Activated CD8-positive, alpha-beta memory T cell treated with anti-CD3 and anti-CD28 coated beads for 1 hour (primary cell): ENCODE results near the gene LRRC14B.
A peak's percentile ranks its signal among the peaks of the same experiment; 100 is the strongest.

Experiments used
- DNase-seq, 2 donors: peaks; one replicate each; pipeline ENCODE4 v3.0.0-alpha.2; 2020; ENCODE audit warnings: low read depth in 1 of 2; ENCODE audit errors: extremely low read depth in 1 of 2

Gene LRRC14B

GRCh38 chr5:173392-174290 is 17.7 kb upstream of the LRRC14B start:
- DNase-seq = no peak

GRCh38 chr5:174291-174600 is 17.0 kb upstream of the LRRC14B start:
- DNase-seq = no peak

GRCh38 chr5:174876-175465 is 16.3 kb upstream of the LRRC14B start:
- no peak for DNase-seq

GRCh38 chr5:176296-176823 is 14.9 kb upstream of the LRRC14B start:
- DNase-seq = no peak

- no peak for DNase-seq
These were observed 13.2 kb upstream of the LRRC14B start for GRCh38 chr5:178110-178509.

- no peak for DNase-seq
These were observed 11.9 kb upstream of the LRRC14B start for GRCh38 chr5:179401-179800.

GRCh38 chr5:180286-180918 is 10.9 kb upstream of the LRRC14B start:
- no peak for DNase-seq

- DNase-seq = no peak
These were observed 10.1 kb upstream of the LRRC14B start for GRCh38 chr5:181160-181559.

- no peak for DNase-seq
These were observed 9.7 kb upstream of the LRRC14B start for GRCh38 chr5:181566-181965.

GRCh38 chr5:182126-182525 is 9.2 kb upstream of the LRRC14B start:
- DNase-seq = no peak

GRCh38 chr5:184471-184870 is 6.8 kb upstream of the LRRC14B start:
- DNase-seq = no peak

- no peak for DNase-seq
These were observed 5.9 kb upstream of the LRRC14B start for GRCh38 chr5:185095-186070.

- no peak for DNase-seq
These were observed 4.9 kb upstream of the LRRC14B start for GRCh38 chr5:186091-187041.

- DNase-seq = no peak
These were observed 4.3 kb upstream of the LRRC14B start for GRCh38 chr5:187042-187431.

GRCh38 chr5:187617-188451 is 3.5 kb upstream of the LRRC14B start:
- DNase-seq = no peak

GRCh38 chr5:188488-189481 is 2.5 kb upstream of the LRRC14B start:
- DNase-seq = peak; percentile 52 to 78

- no peak for DNase-seq
These were observed 1.8 kb upstream of the LRRC14B start for GRCh38 chr5:189486-189885.

GRCh38 chr5:189976-190365 is 1.3 kb upstream of the LRRC14B start:
- no peak for DNase-seq
